Smooth muscle cell (in vitro differentiated cells): ENCODE measurements around the gene PES1. TPM values are rescaled to one million over a fixed set of nuclear protein-coding genes. Genes with fewer than 3 reads are reported as not detected.

Experiments used
- DNase-seq: peaks from one replicate; lab custom pipeline; 2025; ENCODE audit not compliant: unreplicated experiment; lab: John Stamatoyannopoulos, UW
- H2AFZ ChIP-seq: fragments of 200-600 bp; sonication (generic); 2 replicates; pipeline ENCODE4 v1.6.0; 2016; ENCODE audit warnings: antibody characterized with exemption, low read depth, mild to moderate bottlenecking
- H3F3A ChIP-seq: fragments of 200-600 bp; sonication (generic); 2 replicates; pipeline ENCODE4 v1.6.0; 2017; ENCODE audit warnings: antibody characterized with exemption, low read depth
- H3K27ac ChIP-seq: fragments of 200-600 bp; sonication (generic); 2 replicates; pipeline ENCODE4 v1.5.1; 2016; ENCODE audit warnings: low read depth, mild to moderate bottlenecking
- H3K27me3 ChIP-seq: fragments of 200-600 bp; sonication (generic); 2 replicates; pipeline ENCODE4 v1.6.1; 2016; ENCODE audit warnings: low read depth, mild to moderate bottlenecking
- H3K36me3 ChIP-seq: fragments of 200-600 bp; sonication (generic); 2 replicates; pipeline ENCODE4 v1.5.1; 2016; ENCODE audit warnings: low read depth
- H3K4me1 ChIP-seq: fragments of 200-600 bp; sonication (generic); 2 replicates; pipeline ENCODE4 v1.5.1; 2016; ENCODE audit warnings: low read depth
- H3K4me2 ChIP-seq: fragments of 200-600 bp; sonication (generic); 2 replicates; pipeline ENCODE4 v1.6.0; 2016; ENCODE audit warnings: mild to moderate bottlenecking
- H3K4me3 ChIP-seq: fragments of 200-600 bp; sonication (generic); 2 replicates; pipeline ENCODE4 v1.5.1; 2016; ENCODE audit warnings: mild to moderate bottlenecking
- H3K79me2 ChIP-seq: fragments of 200-600 bp; sonication (generic); 2 replicates; pipeline ENCODE4 v1.6.0; 2016; ENCODE audit warnings: low read depth, mild to moderate bottlenecking
- H3K9ac ChIP-seq: fragments of 200-600 bp; sonication (generic); 2 replicates; pipeline ENCODE4 v1.6.0; 2016; ENCODE audit warnings: low read depth
- H3K9me3 ChIP-seq: fragments of 200-600 bp; sonication (generic); replicated peaks from 2 replicates; pipeline ENCODE4 v1.5.1; 2016; ENCODE audit warnings: low read depth
- H4K20me1 ChIP-seq: fragments of 200-600 bp; sonication (generic); 2 replicates; pipeline ENCODE4 v1.6.0; 2016; ENCODE audit warnings: low read depth
- CTCF ChIP-seq: fragments of 200-600 bp; sonication (generic); IDR thresholded peaks from 2 replicates; pipeline ENCODE4 v1.5.1; 2017; ENCODE audit warnings: borderline replicate concordance, mild to moderate bottlenecking, antibody characterized with exemption; ENCODE audit not compliant: insufficient read depth, poor library complexity, severe bottlenecking
- WGBS: methylation state at CpG from one replicate; pipeline ENCODE4 v1.1.7; 2016; ENCODE audit warnings: low lambda C conversion rate; 5-methylcytosine and 5-hydroxymethylcytosine counted together
- polyA plus RNA-seq: library from polyadenylated mRNA; unstranded; fragments of >200 nt; fragmentation: Nextera tagmentation; extraction: Ambion mirVana; gene quantifications from 2 replicates; pipeline ENCODE4 v1.2.1, GENCODE V29; 2016
- total RNA-seq: library from RNA; depleted of rRNA; stranded (reverse); fragments of >200 nt; gene quantifications from 2 replicates; pipeline ENCODE4 v1.2.3, GENCODE V29; 2014

Gene PES1
- total and polyA plus RNA-seq, 2 experiments from 2014 or later = 35.6 to 59.4 TPM

DNA sequence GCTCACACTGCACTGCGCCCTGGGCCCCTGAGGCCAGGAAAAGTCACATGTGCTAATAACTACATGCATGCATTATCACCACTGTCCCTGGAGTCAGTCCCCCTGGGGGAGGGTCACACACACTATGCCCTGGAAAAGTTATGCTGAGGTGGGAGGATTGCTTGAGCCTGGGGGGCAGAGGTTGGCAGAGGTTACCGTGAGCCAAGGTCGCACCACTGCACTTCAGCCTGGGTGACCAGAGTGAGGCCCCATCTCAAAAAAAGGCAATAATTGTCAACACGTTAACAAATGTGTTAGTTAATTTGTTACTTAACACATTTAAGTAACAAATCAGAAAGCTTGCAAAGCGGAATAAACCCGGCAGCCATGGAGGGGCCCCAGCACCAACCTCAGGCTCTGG, 31.8 kb downstream of the PES1 start:
- DNase-seq = no peak
- WGBS = 87% methylated on average over 6 of the region's 6 CpGs
- Histone ChIP-seq H3K9ac (no peak overlapping the region), H3F3A (no peaks in the 10 kb centered on the region), H3K4me1 (no peaks in the 10 kb centered on the region), H3K27ac (no peak overlapping the region), H3K79me2 (no peaks in the 10 kb centered on the region), H3K27me3 (no peaks in the 10 kb centered on the region), H3K36me3 (no peaks in the 10 kb centered on the region), H3K4me2 (no peak overlapping the region), H3K9me3 (no peaks in the 10 kb centered on the region), H3K4me3 (no peak overlapping the region), H2AFZ (no peak overlapping the region), H4K20me1 (no peaks in the 10 kb centered on the region)
- TF ChIP-seq CTCF = no peak

DNA sequence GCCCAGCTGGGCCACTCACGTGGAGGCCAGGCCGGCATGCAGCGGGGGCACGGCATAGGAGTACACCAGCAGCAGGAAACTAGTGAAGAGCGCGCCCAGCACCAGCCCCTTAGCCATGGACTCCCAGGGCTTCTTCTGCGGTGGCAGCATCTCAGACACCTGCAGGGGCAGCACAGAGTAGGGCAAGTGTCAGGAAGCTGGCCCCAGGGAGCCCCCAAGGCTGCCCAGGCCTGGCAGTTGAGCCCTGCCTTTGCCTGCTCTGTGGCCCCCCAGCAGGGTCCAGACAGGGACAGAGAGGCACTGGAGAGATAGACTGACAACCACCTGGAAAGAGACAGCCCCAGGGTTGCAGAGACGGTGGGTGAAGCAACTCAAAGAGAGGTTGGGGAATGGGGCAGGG, 34.5 kb downstream of the PES1 start:
- H3F3A ChIP-seq = no peaks in the 10 kb centered on the region
- H3K4me2 ChIP-seq = no peak overlapping the region
- no peak for DNase-seq
- H4K20me1 ChIP-seq = no peaks in the 10 kb centered on the region
- no peak overlapping the region for H3K4me3 ChIP-seq
- H3K9me3 ChIP-seq = no peaks in the 10 kb centered on the region
- no peak overlapping the region for H3K27ac ChIP-seq
- no peak overlapping the region for H3K9ac ChIP-seq
- no peak overlapping the region for H2AFZ ChIP-seq
- H3K27me3 ChIP-seq = no peaks in the 10 kb centered on the region
- H3K4me1 ChIP-seq = no peaks in the 10 kb centered on the region
- H3K79me2 ChIP-seq = no peaks in the 10 kb centered on the region
- no peaks in the 10 kb centered on the region for H3K36me3 ChIP-seq
- no peak for TF ChIP-seq CTCF
- 85% methylated on average over 8 of the region's 8 CpGs for WGBS

DNA sequence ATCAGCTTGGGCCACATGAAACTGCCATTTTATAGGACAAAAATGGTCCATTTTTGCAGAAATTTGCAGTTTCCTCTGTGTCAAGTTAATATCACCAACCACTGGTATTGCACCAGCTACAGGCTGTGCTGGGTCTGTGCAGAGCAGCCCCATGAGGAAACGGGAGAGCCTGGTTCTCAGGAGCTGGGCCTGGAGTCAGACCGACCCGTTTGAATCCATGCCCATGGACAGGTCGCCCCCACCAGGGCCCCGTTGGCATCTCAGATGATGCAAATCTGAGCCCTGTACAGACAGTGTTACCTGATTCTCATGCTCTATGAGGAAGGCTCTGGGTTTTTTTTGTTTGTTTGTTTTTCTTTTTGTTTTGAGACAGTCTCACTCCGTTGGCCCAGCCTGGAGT, 35.3 kb downstream of the PES1 start:
- Histone ChIP-seq H3K27me3 (no peaks in the 10 kb centered on the region), H3K9me3 (no peaks in the 10 kb centered on the region), H2AFZ (no peak overlapping the region), H3K4me3 (no peak overlapping the region), H3K4me2 (no peak overlapping the region), H3K4me1 (no peaks in the 10 kb centered on the region), H4K20me1 (no peaks in the 10 kb centered on the region), H3K9ac (no peak overlapping the region), H3K27ac (no peak overlapping the region), H3K79me2 (no peaks in the 10 kb centered on the region), H3K36me3 (no peaks in the 10 kb centered on the region), H3F3A (no peaks in the 10 kb centered on the region)
- no peak for TF ChIP-seq CTCF
- 75% methylated on average over 6 of the region's 6 CpGs for WGBS
- no peak for DNase-seq
